COLO829 (cell line): ENCODE measurements around the gene IGF1.
A peak's percentile ranks its signal among the peaks of the same experiment; 100 is the strongest.
"Not testable (repeated sequence)": the region's sequence is repeated elsewhere in the genome, so short reads cannot be mapped to it uniquely, and the experiment has no call there.

Source experiments
- DNase-seq: peaks from one replicate; pipeline ENCODE4 v3.0.0; 2012; ENCODE audit warnings: low spot score

IGF1 gene

GRCh38 chr12:102379346-102380162 lies 100.8 kb downstream of the IGF1 start:
- DNase-seq, result no peak

- no peak for DNase-seq
Observed at GRCh38 chr12:102376781-102377180, 103.6 kb downstream of the IGF1 start.

GRCh38 chr12:102376181-102376747 lies 104.1 kb downstream of the IGF1 start:
- DNase-seq, result peak; percentile 12

- no peak for DNase-seq
Observed at GRCh38 chr12:102374190-102374589, 106.2 kb downstream of the IGF1 start.

GRCh38 chr12:102372087-102372486 lies 108.3 kb downstream of the IGF1 start:
- DNase-seq, result no peak

- DNase-seq, result no peak
Observed at GRCh38 chr12:102371165-102371564, 109.2 kb downstream of the IGF1 start.

GRCh38 chr12:102369876-102370275 lies 110.5 kb downstream of the IGF1 start:
- no peak for DNase-seq

GRCh38 chr12:102365365-102365764 lies 115.0 kb downstream of the IGF1 start:
- DNase-seq, result no peak

GRCh38 chr12:102364709-102365108 lies 115.7 kb downstream of the IGF1 start:
- no peak for DNase-seq

- no peak for DNase-seq
Observed at GRCh38 chr12:102356690-102357089, 123.7 kb downstream of the IGF1 start.

- DNase-seq, result not testable (repeated sequence)
Observed at GRCh38 chr12:102354281-102354680, 126.1 kb downstream of the IGF1 start.

- no peak for DNase-seq
Observed at GRCh38 chr12:102351322-102351721, 129.0 kb downstream of the IGF1 start.

- no peak for DNase-seq
Observed at GRCh38 chr12:102350070-102350469, 130.3 kb downstream of the IGF1 start.

- DNase-seq, result no peak
Observed at GRCh38 chr12:102349079-102349478, 131.3 kb downstream of the IGF1 start.

GRCh38 chr12:102347811-102348210 lies 132.6 kb downstream of the IGF1 start:
- DNase-seq, result no peak
